ENCODE measurements around the gene NR1H4.

GRCh38 chr12:100564905-100565467, 91.3 kb downstream of the NR1H4 start:
- TF ChIP-seq CTCF (IDR thresholded peaks at IDR 0.05) (no peak), POLR2A (IDR thresholded peaks at IDR 0.05) (no peak)
